ENCODE data around the gene PCDHA8.
"Not testable (repeated sequence)": the region's sequence is repeated elsewhere in the genome, so short reads cannot be mapped to it uniquely, and the experiment has no call there.

The PCDHA8 gene

GRCh38 chr5:140827704-140828361, 13.2 kb upstream of the PCDHA8 start, which contains the start of gene PCDHA6:
TSS of gene PCDHA6 (plus strand) at chr5:140827960. CDS start at chr5:140828092, 132 bp downstream.
- DNase-seq (ENCODE audit: low read depth in 2 of 2): no peak

GRCh38 chr5:140828362-140828737, 12.6 kb upstream of the PCDHA8 start:
- DNase-seq (ENCODE audit: low read depth in 2 of 2): no peak

- not testable (repeated sequence) for DNase-seq (ENCODE audit: low read depth in 2 of 2)
Observed at GRCh38 chr5:140829511-140830501, 11.2 kb upstream of the PCDHA8 start.

- no peak for DNase-seq (ENCODE audit: low read depth in 2 of 2)
Observed at GRCh38 chr5:140833993-140834392, 7.0 kb upstream of the PCDHA8 start, which contains the start of gene PCDHA7. TSS of gene PCDHA7 (plus strand) at chr5:140834269. CDS start at chr5:140834384, 115 bp downstream.

GRCh38 chr5:140834439-140835008, 6.5 kb upstream of the PCDHA8 start:
- not testable (repeated sequence) for DNase-seq (ENCODE audit: low read depth in 2 of 2)

- no peak for DNase-seq (ENCODE audit: low read depth in 2 of 2)
Observed at GRCh38 chr5:140835622-140836510, 5.1 kb upstream of the PCDHA8 start.

- DNase-seq (ENCODE audit: low read depth in 2 of 2): no peak
Observed at GRCh38 chr5:140842798-140843733, 2.1 kb downstream of the PCDHA8 start.

GRCh38 chr5:140848139-140849102, 7.4 kb downstream of the PCDHA8 start, which contains the start of gene PCDHA9:
TSS of gene PCDHA9 (plus strand) at chr5:140848382. CDS start at chr5:140848496, 114 bp downstream.
- not testable (repeated sequence) for DNase-seq (ENCODE audit: low read depth in 2 of 2)

GRCh38 chr5:140849831-140850634, 9.0 kb downstream of the PCDHA8 start:
- DNase-seq (ENCODE audit: low read depth in 2 of 2): not testable (repeated sequence)

- DNase-seq (ENCODE audit: low read depth in 2 of 2): no peak
Observed at GRCh38 chr5:140855772-140856674, 15.0 kb downstream of the PCDHA8 start, which contains the start of gene PCDHA10. TSS of gene PCDHA10 (plus strand) at chr5:140855897. CDS start at chr5:140856049, 152 bp downstream.

GRCh38 chr5:140857177-140857986, 16.4 kb downstream of the PCDHA8 start:
- no peak for DNase-seq (ENCODE audit: low read depth in 2 of 2)

GRCh38 chr5:140857987-140858240, 16.9 kb downstream of the PCDHA8 start:
- DNase-seq (ENCODE audit: low read depth in 2 of 2): no peak

GRCh38 chr5:140862441-140863295, 21.7 kb downstream of the PCDHA8 start:
- no peak for DNase-seq (ENCODE audit: low read depth in 2 of 2)

- DNase-seq (ENCODE audit: low read depth in 2 of 2): no peak
Observed at GRCh38 chr5:140868721-140869554, 28.0 kb downstream of the PCDHA8 start, which contains the start of gene PCDHA11. TSS of gene PCDHA11 (plus strand) at chr5:140868957. CDS start at chr5:140869104, 147 bp downstream.
